ENCODE results near the gene ZDHHC7. TPM values are rescaled to one million over a fixed set of nuclear protein-coding genes. Genes with fewer than 3 reads are reported as not detected.

Gene ZDHHC7
- total and polyA plus RNA-seq, 2 of the 8 experiments (the other 6 are each of a cell fraction or from before 2014, with no cell fraction given), result 40.5 to 56.3 TPM

DNA sequence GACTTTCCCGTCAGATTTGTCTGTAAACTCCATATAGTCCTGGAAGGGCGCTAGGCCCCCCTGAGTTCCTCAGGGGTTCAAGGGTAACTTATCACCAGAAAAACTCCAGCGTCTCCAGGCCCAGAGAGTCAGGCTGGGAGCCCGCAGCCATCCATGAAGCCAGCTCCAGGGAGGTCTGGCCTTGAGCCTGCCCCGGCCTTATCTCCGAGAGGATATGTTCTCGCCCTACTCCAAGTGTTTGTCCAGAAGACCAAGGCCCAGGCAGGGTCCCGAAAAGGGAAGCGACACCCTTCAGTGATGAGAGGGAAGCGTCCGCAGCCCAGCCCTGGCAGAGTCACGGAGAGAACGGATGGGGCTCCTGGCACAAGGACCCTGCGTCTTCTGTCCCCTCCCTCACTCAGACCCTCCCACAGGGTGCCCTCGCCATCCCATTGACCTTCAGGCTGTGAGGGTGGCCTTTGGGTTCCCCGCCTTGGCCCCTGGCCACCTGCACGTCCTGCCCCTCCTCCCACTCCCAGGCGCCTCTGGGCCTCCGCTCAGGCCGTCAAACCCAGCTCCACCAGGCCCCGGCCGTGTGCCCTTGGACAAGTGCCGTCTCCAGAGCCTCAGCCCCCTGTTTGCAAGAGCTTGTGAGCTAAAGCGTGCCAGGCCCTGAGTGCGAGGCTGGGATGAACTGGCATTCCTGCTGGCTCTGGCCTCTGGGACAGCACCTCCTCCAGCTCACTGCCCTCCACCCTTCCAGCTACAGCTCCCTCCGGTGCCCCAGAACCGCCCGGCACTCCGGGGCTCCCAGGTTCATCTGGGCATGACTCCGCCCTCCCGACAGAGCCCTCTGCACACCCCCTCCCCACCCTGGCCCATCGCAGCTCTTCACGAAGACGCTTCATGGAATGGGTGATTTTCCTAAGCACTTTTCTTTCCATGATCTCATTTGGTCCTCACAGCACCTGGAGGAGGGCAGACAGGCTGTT, 83.4 kb downstream of the ZDHHC7 start (continued):
- no peak for TF ChIP-seq KDM5A (IDR thresholded peaks at IDR 0.05; ENCODE audit: low read length)
- TF ChIP-seq RXRA (IDR thresholded peaks at IDR 0.05; ENCODE audit: insufficient read depth, low read depth, low read length), result no peak
- TF ChIP-seq CREB1 (IDR thresholded peaks at IDR 0.05), result no peak
- no peak for TF ChIP-seq SAP30 (IDR thresholded peaks at IDR 0.05; ENCODE audit: insufficient read depth, insufficient replicate concordance, low read length)
- TF ChIP-seq BRCA1 (IDR thresholded peaks at IDR 0.05; ENCODE audit: low read depth, low read length), result no peak
- no peak for TF ChIP-seq SP2 (IDR thresholded peaks at IDR 0.05; ENCODE audit: low read length)
- no peak for TF ChIP-seq KDM4A (IDR thresholded peaks at IDR 0.05; ENCODE audit: low read depth, low read length, severe bottlenecking)
- TF ChIP-seq YY1 (IDR thresholded peaks at IDR 0.05; ENCODE audit: low read depth, low read length), result no peak
- TF ChIP-seq JUND (IDR thresholded peaks at IDR 0.05; ENCODE audit: low read length), result no peak

All from H1 (cell line).